Large intestine (tissue), 3 donors: ENCODE data around the gene KIF4A. TPM values are rescaled to one million over a fixed set of nuclear protein-coding genes. Genes with fewer than 3 reads are reported as not detected.

ENCODE experiments used
- DNase-seq, 2 donors: peaks; one replicate each; pipeline versions ENCODE4 v3.0.0 to v3.0.0-alpha.2; 2013
- H3K27ac ChIP-seq: one replicate; pipeline ENCODE4 v1.5.1; 2013; ENCODE audit warnings: low read length
- H3K27me3 ChIP-seq: 2 replicates; pipeline ENCODE4 v1.6.1; 2013; ENCODE audit warnings: low read length; ENCODE audit not compliant: control insufficient read depth, insufficient read depth
- H3K36me3 ChIP-seq: 2 replicates; pipeline ENCODE4 v1.6.1; 2013; ENCODE audit warnings: low read length; ENCODE audit not compliant: control insufficient read depth, insufficient read depth
- H3K4me1 ChIP-seq: one replicate; pipeline ENCODE4 v1.6.1; 2013; ENCODE audit warnings: low read length; ENCODE audit not compliant: control insufficient read depth, insufficient read depth
- H3K4me3 ChIP-seq: one replicate; pipeline ENCODE4 v1.5.1; 2013; ENCODE audit warnings: low read length
- H3K9me3 ChIP-seq: one replicate; pipeline ENCODE4 v1.6.1; 2013; ENCODE audit warnings: mild to moderate bottlenecking, low read depth, low read length, moderate library complexity; ENCODE audit not compliant: control insufficient read depth
- WGBS: methylation state at CpG from one replicate; pipeline ENCODE4 v1.1.5; 2013; ENCODE audit warnings: low lambda C conversion rate; ENCODE audit not compliant: insufficient coverage; 5-methylcytosine and 5-hydroxymethylcytosine counted together
- polyA plus RNA-seq: library from polyadenylated mRNA; unstranded; fragments of 120-200 nt; gene quantifications from one replicate; pipeline ENCODE4 v1.2.1, GENCODE V29; 2013

KIF4A gene
- polyA plus RNA-seq, 1 donor, result 7.7 TPM

GRCh38 chrX:70424801-70425200, 134.9 kb downstream of the KIF4A start:
- Histone ChIP-seq H3K27me3 (no peaks in the 10 kb centered on the region), H3K36me3 (no peaks in the 10 kb centered on the region), H3K4me3 (no peak overlapping the region), H3K27ac (no peak overlapping the region), H3K9me3 (no peaks in the 10 kb centered on the region), H3K4me1 (peaks cover 21% of the 10 kb centered on the region)
- DNase-seq, result no peak
- no CpG with 5 or more reads among the region's 10 CpGs for WGBS

GRCh38 chrX:70426286-70427278, 136.7 kb downstream of the KIF4A start:
- H3K4me3 ChIP-seq, result no peak overlapping the region
- WGBS, result no CpG with 5 or more reads among the region's 15 CpGs
- no peak for DNase-seq
- H3K27me3 ChIP-seq, result no peaks in the 10 kb centered on the region
- no peaks in the 10 kb centered on the region for H3K36me3 ChIP-seq
- H3K9me3 ChIP-seq, result no peaks in the 10 kb centered on the region
- no peak overlapping the region for H3K27ac ChIP-seq
- H3K4me1 ChIP-seq, result peaks cover 21% of the 10 kb centered on the region

- DNase-seq, result peak in 1 of 2 donors; percentile 54
- Histone ChIP-seq H3K27me3 (no peaks in the 10 kb centered on the region), H3K27ac (peak overlapping the region; percentile 53), H3K4me1 (peaks cover 21% of the 10 kb centered on the region), H3K36me3 (no peaks in the 10 kb centered on the region), H3K9me3 (no peaks in the 10 kb centered on the region), H3K4me3 (no peak overlapping the region)
- no CpG with 5 or more reads among the region's 2 CpGs for WGBS
These were observed 137.5 kb downstream of the KIF4A start for GRCh38 chrX:70427365-70427764.

DNA sequence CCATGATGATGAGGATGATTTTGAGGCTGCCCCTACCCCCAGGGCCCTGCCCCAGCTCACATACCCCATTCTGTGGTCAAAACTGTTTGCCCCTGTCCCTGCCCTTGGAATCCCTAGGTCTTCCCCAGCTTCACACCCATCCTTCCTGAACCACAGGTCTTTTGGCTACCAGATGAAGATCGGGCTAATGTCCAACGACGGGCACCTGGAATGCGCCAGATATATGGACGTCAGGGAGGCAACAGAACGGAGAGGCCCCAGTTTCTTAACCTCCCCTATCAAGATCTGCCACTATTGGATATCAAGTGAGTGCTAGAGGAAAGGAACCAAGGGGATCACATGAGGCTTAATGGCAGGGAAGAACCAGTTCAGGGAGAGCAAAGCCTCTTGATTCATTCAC, 139.9 kb downstream of the KIF4A start:
- DNase-seq, result no peak
- Histone ChIP-seq H3K27ac (no peak overlapping the region), H3K9me3 (no peaks in the 10 kb centered on the region), H3K36me3 (no peaks in the 10 kb centered on the region), H3K4me3 (no peak overlapping the region), H3K27me3 (peaks cover under 1% of the 10 kb centered on the region), H3K4me1 (peaks cover 11% of the 10 kb centered on the region)
- WGBS, result no CpG with 5 or more reads among the region's 6 CpGs

DNA sequence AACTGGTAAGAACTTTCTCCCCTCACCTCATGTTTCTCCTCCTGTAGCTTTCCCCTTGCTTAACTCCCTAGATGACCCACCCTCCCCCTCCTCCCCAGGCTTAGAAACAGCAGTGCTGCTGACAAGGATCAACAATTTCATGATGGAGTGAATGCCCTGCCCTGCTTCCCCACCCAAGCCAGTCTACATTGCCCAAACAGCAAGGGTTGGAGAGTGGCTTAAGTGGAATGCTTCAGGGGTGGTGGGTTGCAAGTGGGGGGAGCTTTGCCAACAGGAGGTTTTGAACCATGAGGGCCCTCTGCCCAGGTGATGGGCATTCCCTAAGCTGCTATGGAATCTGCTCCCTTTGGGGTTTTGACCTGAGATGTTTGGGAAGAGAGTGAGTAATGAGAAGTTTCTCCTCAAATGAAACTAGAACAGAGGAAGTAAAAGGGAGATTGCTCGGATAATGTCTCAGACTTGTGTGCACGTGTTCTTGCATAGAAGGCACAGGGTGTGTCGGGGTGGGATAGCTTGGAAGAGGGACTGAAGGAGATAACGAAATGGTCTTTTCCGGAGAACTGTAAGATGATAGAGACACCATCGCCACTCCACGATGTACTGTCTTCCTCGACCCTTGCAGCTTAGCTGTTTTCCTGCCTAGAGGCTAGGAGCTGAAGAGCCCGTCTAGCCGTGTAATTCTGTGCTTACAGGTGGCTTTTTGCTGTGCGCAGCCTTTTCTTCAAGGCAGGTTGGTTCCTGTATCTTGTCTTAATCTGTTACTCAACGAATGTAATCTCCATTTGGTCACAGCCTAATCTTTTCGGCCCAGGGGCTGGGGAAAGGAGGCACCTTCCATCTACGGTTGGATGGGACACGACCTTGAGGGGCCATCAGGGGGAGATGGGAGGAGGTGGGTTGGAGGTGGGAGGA, 143.3 kb downstream of the KIF4A start:
- DNase-seq, result no peak
- no peaks in the 10 kb centered on the region for H3K36me3 ChIP-seq
- H3K4me3 ChIP-seq, result peak overlapping the region; percentile 33
- peak overlapping the region; percentile 70 for H3K27ac ChIP-seq
- H3K4me1 ChIP-seq, result peaks cover 8% of the 10 kb centered on the region
- WGBS, result no CpG with 5 or more reads among the region's 15 CpGs
- H3K9me3 ChIP-seq, result no peaks in the 10 kb centered on the region
- H3K27me3 ChIP-seq, result peaks cover 17% of the 10 kb centered on the region

DNA sequence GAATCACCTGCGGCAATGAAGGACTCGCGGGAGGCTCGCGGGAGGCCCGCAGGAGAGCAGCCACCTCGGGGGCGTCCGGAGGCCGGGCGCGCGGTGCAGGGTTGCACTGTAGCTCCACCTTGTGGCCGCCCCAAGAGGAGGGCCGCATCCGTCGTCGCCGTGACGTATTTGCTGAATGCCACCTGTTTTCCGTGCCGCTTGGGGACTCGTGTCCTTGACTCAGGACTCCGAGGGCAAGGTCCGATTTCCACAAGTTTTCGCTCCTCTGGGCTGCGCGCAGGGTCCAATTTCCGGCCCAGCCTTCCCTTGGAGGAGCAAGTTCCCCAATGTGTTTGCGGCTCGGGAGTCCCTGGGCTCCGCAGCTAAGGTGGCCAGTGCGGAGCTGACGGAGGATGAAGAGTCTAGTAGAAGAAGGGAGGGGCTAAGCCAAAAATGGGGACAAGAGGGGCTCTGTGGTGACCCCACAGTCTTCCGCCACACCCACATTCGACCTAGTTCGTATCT, 144.0 kb downstream of the KIF4A start:
- H3K4me1 ChIP-seq, result peaks cover 8% of the 10 kb centered on the region
- no peaks in the 10 kb centered on the region for H3K36me3 ChIP-seq
- H3K4me3 ChIP-seq, result peak overlapping the region; percentile 88
- H3K27me3 ChIP-seq, result peaks cover 17% of the 10 kb centered on the region
- peak; percentile 83 to 90 for DNase-seq
- no CpG with 5 or more reads among the region's 37 CpGs for WGBS
- H3K27ac ChIP-seq, result peak overlapping the region; percentile 95
- H3K9me3 ChIP-seq, result no peaks in the 10 kb centered on the region

- Histone ChIP-seq H3K9me3 (no peaks in the 10 kb centered on the region), H3K27ac (peak overlapping the region; percentile 95), H3K4me1 (peaks cover 8% of the 10 kb centered on the region), H3K4me3 (peak overlapping the region; percentile 88), H3K27me3 (peaks cover 21% of the 10 kb centered on the region), H3K36me3 (no peaks in the 10 kb centered on the region)
- peak; percentile 79 to 88 for DNase-seq
- WGBS, result no CpG with 5 or more reads among the region's 45 CpGs
These were observed 144.5 kb downstream of the KIF4A start for GRCh38 chrX:70434352-70434866.

DNA sequence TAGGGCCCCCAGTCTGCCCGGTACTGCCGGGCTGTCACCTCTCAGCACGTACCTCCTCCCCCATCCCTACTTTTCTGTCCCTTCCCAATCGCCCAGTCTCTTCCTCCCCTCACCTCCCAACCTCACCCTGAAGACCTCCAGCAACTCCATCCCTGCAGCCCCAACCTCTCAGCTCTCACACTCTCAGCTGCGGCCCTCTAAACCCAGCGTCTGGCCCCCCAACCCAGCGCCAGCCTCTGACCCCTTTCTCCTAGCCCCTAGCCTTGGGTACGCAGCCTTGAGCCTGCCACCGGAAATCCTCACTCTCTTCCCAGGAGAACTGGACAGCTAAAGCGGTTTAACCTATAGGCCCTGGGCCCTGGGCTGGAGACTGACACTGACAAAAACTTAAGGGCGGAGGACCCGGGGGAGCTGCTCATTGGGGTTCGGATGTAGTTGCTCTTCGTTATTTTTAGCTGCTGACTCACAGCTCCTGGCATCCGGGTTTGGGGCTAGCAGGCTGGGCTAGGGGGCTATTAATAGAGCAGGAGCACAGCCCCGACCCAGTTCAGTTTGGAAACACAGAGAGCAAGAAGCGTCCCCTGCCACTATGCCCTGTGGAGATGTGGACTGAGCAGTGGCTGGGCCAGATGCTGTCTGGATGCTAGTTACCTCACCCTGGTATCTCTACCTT, 145.1 kb downstream of the KIF4A start:
- no peaks in the 10 kb centered on the region for H3K9me3 ChIP-seq
- WGBS, result no CpG with 5 or more reads among the region's 17 CpGs
- no peaks in the 10 kb centered on the region for H3K36me3 ChIP-seq
- peak overlapping the region; percentile 88 for H3K4me3 ChIP-seq
- peaks cover 8% of the 10 kb centered on the region for H3K4me1 ChIP-seq
- H3K27ac ChIP-seq, result no peak overlapping the region
- H3K27me3 ChIP-seq, result peaks cover 21% of the 10 kb centered on the region
- DNase-seq, result no peak

DNA sequence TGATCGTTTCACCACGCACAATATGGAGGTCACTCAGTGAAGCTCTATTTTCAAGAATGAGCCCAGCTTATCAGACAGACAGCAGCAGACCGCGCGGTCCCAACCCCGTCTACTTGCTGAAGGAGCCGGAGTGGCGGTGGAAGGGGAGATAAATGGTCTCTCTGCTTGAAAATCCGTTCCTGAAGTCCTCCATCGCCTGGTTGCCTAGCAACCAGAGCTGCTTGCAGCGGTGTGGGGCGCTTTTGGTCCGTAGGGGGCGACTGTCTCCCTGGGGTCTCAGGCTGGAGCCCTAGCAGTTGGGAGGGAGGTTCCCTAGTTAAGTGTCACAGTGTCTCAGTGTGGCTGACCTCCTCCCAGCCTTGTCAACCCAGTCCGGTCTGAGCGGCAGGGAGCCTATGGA, 146.4 kb downstream of the KIF4A start:
- H3K27me3 ChIP-seq, result peaks cover 26% of the 10 kb centered on the region
- no CpG with 5 or more reads among the region's 16 CpGs for WGBS

More for the DNA sequence above, 146.4 kb downstream of the KIF4A start:
- no peaks in the 10 kb centered on the region for H3K36me3 ChIP-seq
- no peak overlapping the region for H3K4me3 ChIP-seq
- no peaks in the 10 kb centered on the region for H3K9me3 ChIP-seq
- H3K4me1 ChIP-seq, result peaks cover 8% of the 10 kb centered on the region
- no peak for DNase-seq
- H3K27ac ChIP-seq, result no peak overlapping the region
